ENCODE results near the gene GPR89A.

- TF ChIP-seq CTCF (IDR thresholded peaks at IDR 0.05) (no peak), POLR2A (IDR thresholded peaks at IDR 0.05) (no peak)
Measured at GRCh38 chr1:145719230-145720079, 111.7 kb downstream of the GPR89A start, which contains the start of gene CD160.
